GM21423 (cell line): ENCODE results near the gene PPP1R12C.
"Not testable (repeated sequence)": the region's sequence is repeated elsewhere in the genome, so short reads cannot be mapped to it uniquely, and the experiment has no call there.

ENCODE experiments used
- ATAC-seq: cut with Tn5 transposase; IDR thresholded peaks from one replicate; pipeline ENCODE4 v1.9.1; 2021; ENCODE audit warnings: mild to moderate bottlenecking, moderate library complexity; ENCODE audit not compliant: unreplicated experiment

The PPP1R12C gene

DNA sequence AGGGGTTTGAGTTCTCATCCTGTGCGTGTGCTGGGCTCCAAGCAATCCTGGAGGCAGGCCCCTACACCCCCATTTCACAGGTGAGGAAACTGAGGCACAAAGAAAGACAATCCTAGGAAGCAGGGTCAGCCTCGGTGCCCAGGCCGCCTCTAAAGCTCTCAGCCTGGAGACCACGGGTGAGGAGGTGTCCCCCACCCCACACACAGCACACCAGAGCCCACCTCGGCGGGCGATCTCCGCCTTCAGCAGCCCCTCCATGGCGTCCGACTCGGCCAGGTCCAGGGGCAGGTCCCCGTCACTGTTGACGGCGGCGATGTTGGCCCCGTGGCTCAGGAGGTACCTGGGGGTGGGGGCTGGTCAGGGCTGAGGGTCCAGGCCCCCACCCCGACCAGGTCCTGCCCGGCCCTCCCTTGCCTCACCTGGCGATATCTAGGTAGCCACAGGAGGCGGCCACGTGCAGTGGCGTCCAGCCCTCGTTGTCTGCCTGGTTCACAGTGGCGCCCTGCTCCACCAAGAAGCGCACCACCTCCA lies 5.1 kb downstream of the PPP1R12C start:
- ATAC-seq = no peak

DNA sequence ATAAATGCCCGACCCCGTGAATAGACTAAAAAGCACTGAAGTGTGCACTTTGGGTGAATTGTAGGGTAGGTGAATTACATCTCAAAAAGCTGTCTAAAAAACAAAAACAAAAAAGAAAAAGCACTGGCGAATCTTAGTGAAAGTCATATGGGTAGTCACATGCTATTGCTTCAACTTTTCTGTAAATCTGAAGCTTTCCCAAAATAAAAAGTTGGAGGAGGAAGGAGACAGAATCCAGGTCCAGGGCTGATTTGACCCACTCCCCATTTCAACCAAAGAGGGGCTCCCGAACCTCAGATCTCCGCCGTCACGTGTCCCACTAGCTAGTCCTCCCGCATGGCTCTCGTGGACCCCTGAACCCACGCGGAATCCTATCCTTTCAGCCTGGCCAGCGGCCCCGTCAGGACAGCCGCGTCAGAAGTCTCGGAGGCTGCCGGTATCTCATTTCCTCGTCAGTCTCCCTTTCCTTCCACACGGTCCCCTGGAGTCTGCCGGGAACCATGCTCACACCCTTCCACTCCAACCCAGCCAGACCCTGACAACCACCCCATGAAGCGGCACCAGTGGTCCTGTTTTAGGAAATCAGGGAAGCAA lies 6.1 kb downstream of the PPP1R12C start:
- no peak for ATAC-seq

DNA sequence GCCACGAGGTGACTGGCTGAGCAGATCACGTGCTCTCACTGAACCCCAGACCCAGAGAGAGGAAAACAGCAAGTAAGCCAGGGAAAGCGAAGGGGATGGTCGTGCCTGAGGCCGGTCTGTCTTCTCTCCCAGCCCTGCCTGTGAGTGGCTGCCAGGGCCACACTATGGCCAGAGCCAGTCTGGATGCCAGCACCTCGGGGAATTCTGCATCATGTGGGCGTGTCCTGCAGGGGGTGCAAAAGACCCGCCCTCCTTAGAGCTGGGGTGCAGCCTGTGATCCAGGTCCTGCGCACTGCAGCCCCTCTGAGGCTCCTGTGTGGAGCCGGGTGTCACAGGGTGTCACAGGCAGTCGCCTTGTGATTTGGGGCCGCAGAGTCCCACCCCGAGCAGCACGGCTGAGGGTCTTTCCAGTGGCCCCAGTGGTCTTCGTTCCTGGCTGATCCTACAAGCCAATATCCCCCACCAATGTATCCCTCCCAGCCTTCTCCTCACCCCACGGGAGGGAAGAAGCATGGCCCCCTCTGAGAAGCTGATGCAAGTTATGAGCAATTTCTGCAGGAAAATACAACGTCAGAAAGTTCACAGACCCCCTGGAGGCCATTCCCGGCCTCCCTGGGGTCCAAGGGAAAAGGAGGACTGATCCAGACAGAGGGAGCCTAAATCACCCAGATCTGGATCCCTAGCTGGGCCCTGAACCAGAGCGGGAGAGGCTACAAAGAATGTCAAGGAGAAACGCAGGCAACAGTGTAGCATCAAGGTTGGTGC lies 7.7 kb downstream of the PPP1R12C start:
- ATAC-seq = no peak

- ATAC-seq = not testable (repeated sequence)
Observed at GRCh38 chr19:55107252-55107651, 10.2 kb downstream of the PPP1R12C start.

GRCh38 chr19:55106591-55106990 lies 10.8 kb downstream of the PPP1R12C start:
- ATAC-seq = no peak

DNA sequence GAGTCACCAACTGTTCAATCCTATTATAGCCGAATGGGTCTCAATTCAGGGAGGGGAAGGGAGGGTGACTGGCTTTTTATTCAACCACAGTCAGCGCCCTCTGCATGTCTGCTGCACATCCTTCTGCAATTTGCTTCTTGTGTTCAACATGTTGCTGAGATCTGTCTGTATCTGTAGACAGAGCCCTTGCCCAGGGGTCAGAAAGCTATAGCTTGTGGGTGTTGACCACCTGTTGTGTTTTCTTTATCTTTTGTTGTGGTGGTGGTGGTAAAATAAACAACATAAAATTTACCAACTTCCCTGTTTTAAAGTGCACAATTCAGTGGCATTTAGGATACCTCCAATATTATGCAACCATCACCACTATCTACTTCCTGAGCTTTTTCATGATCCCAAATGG lies 12.2 kb downstream of the PPP1R12C start:
- ATAC-seq = no peak

DNA sequence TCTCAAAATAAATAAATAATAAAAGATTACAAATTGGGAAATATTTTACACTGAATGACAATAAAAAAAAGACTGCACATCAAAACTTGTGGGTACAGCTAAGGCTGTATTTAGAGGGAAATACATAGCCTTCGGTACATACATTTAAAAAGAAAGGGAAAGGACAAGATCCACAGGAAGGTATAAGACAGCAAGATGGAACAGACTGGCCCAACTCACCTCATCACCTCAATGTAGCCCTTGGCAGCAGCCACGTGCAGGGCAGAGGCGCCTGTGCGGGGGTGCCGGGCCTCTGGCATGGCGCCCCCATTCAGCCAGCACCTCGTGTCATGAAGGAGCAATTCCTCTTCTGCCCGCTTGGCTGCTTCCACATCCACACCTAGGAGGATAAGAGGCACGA lies 14.2 kb downstream of the PPP1R12C start:
- no peak for ATAC-seq

GRCh38 chr19:55101261-55101660 lies 16.2 kb downstream of the PPP1R12C start:
- ATAC-seq = no peak

DNA sequence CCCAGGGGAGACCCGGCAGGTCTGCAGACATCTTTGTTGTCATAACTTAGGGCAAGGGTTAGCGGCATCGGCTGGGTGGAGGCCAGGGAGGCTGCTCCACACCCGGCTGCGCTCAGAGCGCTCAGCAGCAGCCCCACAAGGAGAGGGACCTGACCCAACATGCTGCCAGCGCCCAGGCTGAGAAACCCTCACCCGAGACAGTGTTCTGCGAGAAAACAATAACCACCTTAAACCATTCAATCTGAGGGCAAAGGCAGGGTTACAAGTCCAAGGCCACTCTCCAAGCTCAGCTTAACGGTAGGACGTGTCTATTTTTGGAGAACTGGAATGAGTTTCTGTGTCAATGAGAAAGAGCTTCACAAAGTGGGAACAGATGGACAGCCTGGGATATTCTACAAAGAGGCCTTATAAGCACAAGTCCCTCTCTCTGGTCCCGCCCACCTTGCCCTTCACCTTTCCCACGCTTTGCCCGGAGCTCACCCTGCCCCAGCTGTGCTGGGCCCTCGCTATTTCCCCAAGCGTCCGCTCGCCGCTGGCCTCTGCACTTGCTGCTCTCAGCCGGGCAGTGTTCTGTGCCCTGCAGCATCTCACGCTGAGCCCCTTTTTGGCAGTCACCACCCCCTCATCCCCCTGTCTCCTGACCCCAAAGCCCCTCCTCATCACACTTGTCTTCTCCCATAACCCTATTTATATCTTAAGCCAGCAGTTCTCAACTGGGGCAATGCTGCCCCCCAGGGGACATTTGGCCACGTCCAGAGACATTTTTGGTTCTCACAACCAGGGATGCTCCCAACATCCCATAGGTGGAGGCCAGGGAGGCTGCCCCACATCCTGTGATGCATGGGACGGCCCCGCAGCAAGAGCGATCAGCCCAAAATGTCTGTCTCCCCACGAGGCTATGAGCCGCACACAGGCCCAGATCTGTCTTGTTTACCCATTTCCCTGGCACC lies 17.6 kb downstream of the PPP1R12C start:
- no peak for ATAC-seq

DNA sequence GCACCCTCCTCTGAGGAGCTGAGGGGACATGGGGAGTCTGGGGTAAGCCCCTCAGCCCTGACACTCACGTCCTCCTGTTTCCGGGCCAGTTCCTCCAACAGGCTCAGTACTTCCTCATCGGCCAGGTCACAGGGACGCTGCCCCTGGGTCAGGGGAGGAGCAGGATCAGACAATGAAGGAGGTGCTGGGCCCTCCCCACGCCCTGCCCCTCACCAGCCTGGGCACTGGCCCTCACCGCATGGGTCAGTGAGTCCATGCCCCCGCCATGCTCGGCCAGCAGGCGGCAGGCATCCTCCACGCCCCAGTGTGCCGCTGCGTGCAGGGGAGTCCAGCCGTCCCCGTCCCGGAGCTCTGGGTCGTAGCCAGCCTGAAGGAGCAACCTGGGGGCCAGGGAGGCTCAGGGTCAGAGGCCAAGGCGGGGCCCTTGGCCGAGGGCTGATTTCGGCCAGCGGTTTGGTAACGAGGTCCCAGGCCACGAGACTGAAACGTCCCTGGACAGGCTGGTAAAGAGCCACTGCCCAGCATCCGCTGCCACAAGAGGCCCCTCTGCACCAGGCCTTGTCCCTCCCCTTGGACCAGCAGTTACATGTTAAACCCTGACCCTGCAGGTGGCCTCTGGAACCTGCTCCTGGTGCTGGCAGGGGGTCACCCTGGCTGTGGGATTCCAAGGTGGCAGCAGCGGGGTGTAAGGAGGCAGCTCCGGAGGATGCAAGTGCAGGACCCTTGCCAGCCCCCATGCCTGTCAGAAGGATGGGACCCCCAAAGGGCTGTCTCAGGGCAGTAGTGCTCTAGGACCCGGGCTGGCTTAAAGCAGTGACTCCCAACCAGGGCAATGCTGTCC lies 18.5 kb downstream of the PPP1R12C start:
- no peak for ATAC-seq

GRCh38 chr19:55097864-55098715 lies 19.3 kb downstream of the PPP1R12C start:
- no peak for ATAC-seq

- ATAC-seq = no peak
Observed at GRCh38 chr19:55096061-55096701, 21.3 kb downstream of the PPP1R12C start.

DNA sequence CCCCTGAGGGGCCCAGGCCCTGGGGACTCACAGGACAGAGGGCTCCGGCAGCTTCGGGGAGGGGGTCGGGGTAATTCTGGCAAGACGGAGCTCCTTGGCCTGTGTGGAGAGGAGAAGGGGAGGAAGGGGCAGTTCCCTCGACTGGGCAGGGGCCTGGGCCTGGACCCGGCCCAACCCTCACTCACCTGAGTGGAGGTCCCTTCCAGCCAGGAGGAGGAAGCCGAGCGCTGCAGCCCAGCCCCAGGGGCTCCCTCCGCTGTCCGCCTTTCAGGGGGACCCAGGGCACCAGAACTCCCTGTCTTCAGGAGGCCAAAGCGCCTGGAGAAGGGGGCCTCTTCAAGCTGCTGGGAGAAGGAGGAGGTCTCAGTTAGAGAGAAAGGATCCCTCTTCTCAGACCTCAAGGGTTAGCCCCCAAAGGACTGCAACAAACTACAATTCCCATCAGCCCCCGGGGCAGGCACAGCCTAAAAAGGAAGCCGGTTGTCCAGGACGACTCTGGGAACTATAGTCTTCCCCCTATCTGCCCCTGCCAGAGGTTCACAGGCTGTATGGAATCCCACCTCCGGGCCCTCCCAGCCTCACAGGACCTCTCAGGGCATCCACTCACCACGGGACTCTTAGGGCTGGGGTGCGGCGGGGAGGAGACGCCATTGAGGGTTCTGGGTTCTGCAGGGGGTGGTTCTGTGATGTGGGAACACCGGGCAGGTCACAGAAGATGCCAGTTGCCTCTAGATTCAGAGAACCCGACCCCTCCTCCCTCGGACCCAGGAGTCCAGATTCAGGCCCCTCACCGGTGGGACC lies 22.0 kb downstream of the PPP1R12C start:
- no peak for ATAC-seq

GRCh38 chr19:55094456-55095259 lies 22.8 kb downstream of the PPP1R12C start:
- no peak for ATAC-seq

DNA sequence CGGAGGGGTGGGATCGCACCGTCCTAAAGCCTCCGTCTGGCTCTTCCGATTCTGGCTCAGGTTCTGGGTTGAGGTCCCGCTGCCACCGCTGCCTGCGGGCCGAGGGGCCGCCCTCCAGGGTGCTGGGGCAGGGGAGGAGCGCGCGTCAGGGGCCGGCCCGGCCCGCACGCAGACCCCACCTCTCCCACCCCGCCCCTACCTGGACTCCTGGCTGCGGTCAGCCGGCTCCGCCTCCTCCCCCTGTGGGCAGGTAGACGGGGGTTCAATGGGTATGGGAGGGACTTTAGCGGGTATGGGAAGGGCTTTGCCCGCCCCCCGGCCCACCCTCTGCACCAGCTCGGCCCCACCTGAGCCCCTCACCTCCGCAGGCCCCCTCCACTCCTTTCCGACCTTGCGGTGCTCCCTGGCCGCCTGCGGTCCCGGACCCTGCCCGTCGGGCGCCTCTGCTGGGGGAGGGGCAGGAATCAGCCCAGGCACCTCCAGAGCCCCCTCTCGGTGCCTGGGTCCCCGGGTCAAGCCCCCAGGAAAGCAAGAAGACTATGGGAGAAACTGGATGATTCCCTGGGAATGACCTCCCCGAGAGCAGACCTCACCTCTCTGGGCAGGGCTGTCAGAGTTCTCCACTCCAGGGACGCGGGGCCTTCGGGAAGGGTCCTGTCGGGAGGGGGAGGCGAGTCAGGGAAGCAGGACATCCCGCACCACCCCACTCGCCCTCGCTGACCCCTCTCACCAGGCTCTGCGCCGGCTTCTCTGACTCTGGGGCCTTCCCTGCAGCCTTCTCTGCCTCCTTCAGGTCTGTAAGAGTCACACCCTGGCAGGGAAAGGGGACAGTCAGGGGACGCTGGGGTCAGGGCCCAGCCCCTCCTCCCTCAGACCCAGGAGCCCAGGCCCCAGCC lies 24.8 kb downstream of the PPP1R12C start:
- no peak for ATAC-seq

DNA sequence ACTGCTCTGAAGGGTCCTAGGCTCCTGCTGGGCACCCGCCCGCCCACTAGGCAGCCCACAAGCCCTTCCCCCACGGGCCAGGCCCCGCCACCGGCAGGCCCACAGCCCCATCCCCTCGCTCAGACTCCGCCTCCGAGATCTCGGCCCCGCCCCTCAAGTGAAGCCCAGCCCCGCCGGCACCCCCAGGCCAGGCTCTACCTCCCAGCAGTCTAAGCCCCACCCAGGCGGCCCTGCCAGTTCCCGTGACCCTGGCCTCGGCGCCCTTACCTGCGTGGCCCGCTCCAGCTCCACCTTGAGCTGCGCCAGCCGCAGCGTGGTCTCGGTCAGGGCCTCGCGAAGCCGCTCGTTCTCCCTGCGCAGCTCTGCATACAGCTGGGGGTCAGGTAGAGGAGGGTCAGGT lies 25.5 kb downstream of the PPP1R12C start:
- ATAC-seq = no peak
